AG04450 (cell line): ENCODE measurements around the gene MAML2. TPM values are rescaled to one million over a fixed set of nuclear protein-coding genes. Genes with fewer than 3 reads are reported as not detected.
A peak's percentile ranks its signal among the peaks of the same experiment; 100 is the strongest.

Experiments
- CTCF ChIA-PET: fragments of 300-600, 350-600 bp; formaldehyde crosslinking; extraction: SDS; loops from one replicate; lab custom pipeline; 2022; ENCODE audit warnings: antibody characterized with exemption, inconsistent platforms; lab: Charles Lee
- POLR2A ChIA-PET: fragments of 350-600 bp; formaldehyde crosslinking; extraction: SDS; loops from one replicate; lab custom pipeline; 2021; ENCODE audit warnings: antibody characterized with exemption, inconsistent platforms; lab: Yijun Ruan, JAX
- DNase-seq: peaks from one replicate; pipeline ENCODE4 v3.0.0-alpha.2; 2011; ENCODE audit warnings: low read depth, low spot score
- H3K27ac ChIP-seq: one replicate; pipeline ENCODE4 v1.5.1; 2012; ENCODE audit warnings: low read depth, low read length, control low read depth
- H3K27me3 ChIP-seq: one replicate; pipeline ENCODE4 v1.6.0; 2012; ENCODE audit warnings: low read length; ENCODE audit not compliant: control insufficient read depth, insufficient read depth
- H3K4me3 ChIP-seq: 2 replicates; pipeline ENCODE4 v1.5.1; 2011; ENCODE audit warnings: mild to moderate bottlenecking, low read depth, low read length, control low read depth
- H3K9me3 ChIP-seq: 2 replicates; pipeline ENCODE4 v1.5.1; 2012; ENCODE audit warnings: low read length; ENCODE audit not compliant: control insufficient read depth, insufficient read depth
- polyA plus RNA-seq: library from polyadenylated mRNA; depleted of rRNA; stranded (reverse); fragments of >200 nt; gene quantifications from 2 replicates; pipeline ENCODE4 v1.2.3, GENCODE V29; 2011
- TF ChIP-seq, protein P1 (sequence below): IDR thresholded peaks from 2 replicates; pipeline ENCODE4 v1.5.1; 2011; ENCODE audit warnings: low read depth, low read length, control low read depth, inconsistent platforms

MAML2 gene
- polyA plus RNA-seq, 1 experiment, result 23.0 TPM

DNA sequence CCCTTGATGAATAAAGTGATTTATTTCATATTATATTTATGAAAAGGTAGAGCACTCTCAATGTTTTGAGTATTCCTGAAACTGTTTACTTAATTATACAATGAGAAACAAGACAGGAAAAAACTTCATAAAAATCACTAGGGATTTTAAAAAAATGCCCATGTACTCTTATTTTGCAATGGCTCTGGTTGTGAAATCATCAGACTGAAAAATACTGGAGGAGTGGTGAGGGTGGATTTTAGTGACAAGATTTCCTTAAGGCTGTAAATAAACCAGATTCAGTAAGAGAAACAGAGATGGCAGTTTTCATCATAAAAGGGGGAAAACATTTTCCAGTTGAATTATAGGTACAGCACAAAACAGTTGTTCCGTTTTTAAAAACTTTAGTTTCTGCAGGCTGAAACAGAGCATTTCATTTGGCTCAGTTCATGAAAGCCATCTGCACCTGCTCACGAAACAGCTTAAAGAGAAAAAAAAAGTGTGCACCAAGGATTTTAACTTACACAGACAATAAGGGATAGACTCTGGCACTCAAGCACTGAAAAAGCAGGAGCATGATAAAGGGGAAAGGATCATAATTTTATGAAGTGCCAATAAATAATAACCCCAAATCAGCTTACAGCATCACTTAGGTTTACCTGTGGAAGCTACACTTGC is 100.7 kb downstream of the MAML2 start:
- peak overlapping the region; percentile 55 for H3K27ac ChIP-seq
- no peak for DNase-seq
- no peaks in the 10 kb centered on the region for H3K27me3 ChIP-seq
- CTCF ChIA-PET, result interaction anchor here (0.9 to 4.6 kb wide), 4 partner anchors 87 to 187 kb away, joined by 3 to 40 read pairs (median 4); partner anchors contain the start of gene MAML2
- TF ChIP-seq, protein P1, sequence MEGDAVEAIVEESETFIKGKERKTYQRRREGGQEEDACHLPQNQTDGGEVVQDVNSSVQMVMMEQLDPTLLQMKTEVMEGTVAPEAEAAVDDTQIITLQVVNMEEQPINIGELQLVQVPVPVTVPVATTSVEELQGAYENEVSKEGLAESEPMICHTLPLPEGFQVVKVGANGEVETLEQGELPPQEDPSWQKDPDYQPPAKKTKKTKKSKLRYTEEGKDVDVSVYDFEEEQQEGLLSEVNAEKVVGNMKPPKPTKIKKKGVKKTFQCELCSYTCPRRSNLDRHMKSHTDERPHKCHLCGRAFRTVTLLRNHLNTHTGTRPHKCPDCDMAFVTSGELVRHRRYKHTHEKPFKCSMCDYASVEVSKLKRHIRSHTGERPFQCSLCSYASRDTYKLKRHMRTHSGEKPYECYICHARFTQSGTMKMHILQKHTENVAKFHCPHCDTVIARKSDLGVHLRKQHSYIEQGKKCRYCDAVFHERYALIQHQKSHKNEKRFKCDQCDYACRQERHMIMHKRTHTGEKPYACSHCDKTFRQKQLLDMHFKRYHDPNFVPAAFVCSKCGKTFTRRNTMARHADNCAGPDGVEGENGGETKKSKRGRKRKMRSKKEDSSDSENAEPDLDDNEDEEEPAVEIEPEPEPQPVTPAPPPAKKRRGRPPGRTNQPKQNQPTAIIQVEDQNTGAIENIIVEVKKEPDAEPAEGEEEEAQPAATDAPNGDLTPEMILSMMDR, result no peak
- H3K9me3 ChIP-seq, result no peaks in the 10 kb centered on the region
- peak overlapping the region; percentile 47 for H3K4me3 ChIP-seq
- POLR2A ChIA-PET, result interaction anchor here (0.9 to 1.4 kb wide), 6 partner anchors 21 to 101 kb away, joined by 3 to 7 read pairs (median 5); partner anchors contain the start of gene MAML2

DNA sequence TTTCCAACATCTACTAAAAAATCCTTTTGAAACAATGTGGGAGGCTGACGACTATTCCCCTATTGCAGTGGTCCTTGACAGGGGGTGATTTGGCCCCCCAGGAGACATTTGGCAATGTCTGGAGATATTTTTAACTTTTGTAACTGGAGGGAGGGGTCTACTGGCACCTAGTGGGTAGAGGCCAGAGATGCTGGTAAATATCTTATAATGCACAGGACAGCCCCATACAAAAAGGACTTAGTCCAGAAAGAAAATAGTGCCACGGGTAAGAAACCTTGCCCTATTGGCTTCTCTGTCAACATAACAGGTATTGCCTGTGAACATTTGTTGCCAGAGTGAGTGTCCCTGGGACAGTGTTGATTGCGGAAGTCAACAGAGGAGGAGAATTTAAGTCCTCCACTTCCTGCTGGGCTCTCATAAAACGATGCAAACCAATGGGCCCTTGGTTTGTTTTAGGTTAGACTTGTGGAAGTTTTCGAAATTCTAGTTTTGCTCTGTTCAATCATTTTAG is 101.6 kb downstream of the MAML2 start:
- no peak for DNase-seq
- Histone ChIP-seq H3K27ac (no peak overlapping the region), H3K27me3 (no peaks in the 10 kb centered on the region), H3K4me3 (no peak overlapping the region), H3K9me3 (no peaks in the 10 kb centered on the region)
- ChIA-PET CTCF (interaction anchor here (1.2 to 4.6 kb wide), 2 partner anchors 101 to 186 kb away, joined by 4 to 40 read pairs; partner anchors contain the start of gene MAML2), POLR2A (no interaction called here)
- TF ChIP-seq, protein P1, result no peak

DNA sequence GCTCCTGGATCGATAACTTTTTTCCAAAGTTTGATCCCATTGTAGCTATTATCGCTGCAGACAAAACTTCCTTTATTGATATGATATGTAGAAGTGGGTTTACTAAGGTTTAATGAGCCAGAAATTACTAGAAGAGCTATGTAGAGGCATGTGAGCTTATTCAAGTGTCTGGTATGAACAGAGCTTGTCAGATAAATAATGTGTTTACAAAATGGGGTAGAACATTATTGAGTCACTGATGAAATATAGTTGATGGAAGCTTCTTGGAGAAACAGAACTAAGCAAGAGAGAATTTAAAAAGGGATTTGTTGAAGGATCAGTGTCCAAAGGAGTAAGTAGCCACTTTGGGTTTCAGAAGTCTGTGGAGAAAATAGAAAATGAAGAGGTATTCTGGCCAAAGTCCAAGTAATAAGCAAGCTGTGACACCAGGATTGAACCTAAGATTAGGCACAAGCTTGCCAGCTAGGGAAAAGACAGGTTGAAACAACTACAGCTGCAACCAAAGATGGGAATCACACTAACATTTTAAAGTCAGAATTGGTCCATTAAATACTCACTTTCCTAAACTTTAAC is 104.3 kb downstream of the MAML2 start:
- H3K9me3 ChIP-seq, result no peaks in the 10 kb centered on the region
- ChIA-PET CTCF (interaction anchor here (0.8 to 5.6 kb wide), 8 partner anchors 28 to 403 kb away, joined by 3 to 40 read pairs (median 3); partner anchors contain the start of gene MAML2), POLR2A (interaction anchor here (0.9 to 2.4 kb wide), 6 partner anchors 11 to 151 kb away, joined by 3 to 9 read pairs (median 5); partner anchors contain the start of genes CCDC82 and JRKL)
- no peak for DNase-seq
- no peaks in the 10 kb centered on the region for H3K27me3 ChIP-seq
- TF ChIP-seq, protein P1, result no peak
- H3K27ac ChIP-seq, result no peak overlapping the region
- no peak overlapping the region for H3K4me3 ChIP-seq

DNA sequence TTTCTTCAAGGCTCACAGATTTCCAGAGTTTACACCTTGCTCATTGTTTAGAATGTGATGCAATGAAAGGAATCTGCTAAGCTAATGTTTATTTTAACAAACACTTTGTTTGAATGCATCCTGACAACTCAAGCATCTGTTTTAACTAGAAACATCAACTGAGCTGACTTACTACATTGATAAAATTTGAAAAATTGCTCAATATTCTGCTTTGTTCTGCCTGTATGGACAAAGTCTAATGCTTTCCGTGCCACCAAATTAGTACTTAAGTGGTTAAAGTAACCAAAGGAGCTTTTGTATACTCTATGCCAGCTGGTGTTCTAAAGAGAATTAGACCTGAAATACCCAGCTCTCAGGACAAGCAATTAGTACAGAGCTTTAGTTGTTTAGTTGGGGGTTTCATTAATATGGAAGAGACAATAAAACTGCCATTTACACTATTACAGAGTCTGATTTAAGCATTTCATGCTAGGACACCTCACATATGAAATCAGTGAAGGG is 105.2 kb downstream of the MAML2 start:
- DNase-seq, result no peak
- Histone ChIP-seq H3K27ac (no peak overlapping the region), H3K9me3 (no peaks in the 10 kb centered on the region), H3K4me3 (no peak overlapping the region), H3K27me3 (no peaks in the 10 kb centered on the region)
- ChIA-PET CTCF (interaction anchor here (0.8 to 5.6 kb wide), 7 partner anchors 11 to 402 kb away, joined by 3 to 40 read pairs (median 4); partner anchors contain the start of gene MAML2), POLR2A (interaction anchor here (0.8 to 2.4 kb wide), 6 partner anchors 10 to 152 kb away, joined by 3 to 8 read pairs (median 4); partner anchors contain the start of genes CCDC82 and JRKL)
- TF ChIP-seq, protein P1, result no peak
